IgD-negative memory B cell (primary cell): Measurements from ENCODE around the gene ADAMTS15. TPM values are rescaled to one million over a fixed set of nuclear protein-coding genes. Genes with fewer than 3 reads are reported as not detected.

ENCODE experiments used
- H3K27ac Mint-ChIP-seq, 3 donors: one replicate each; pipeline ENCODE4 v1.8.0; 2020 to 2022; ENCODE audit warnings: mild to moderate bottlenecking in 3 of 3, mixed read lengths in 3 of 3, moderate library complexity in 1 of 3
- H3K27me3 Mint-ChIP-seq: one replicate; pipeline ENCODE4 v1.8.0; 2021; ENCODE audit warnings: mixed read lengths
- H3K36me3 Mint-ChIP-seq: one replicate; pipeline ENCODE4 v1.8.0; 2020; ENCODE audit warnings: mild to moderate bottlenecking, mixed read lengths
- H3K4me1 Mint-ChIP-seq, 3 donors: one replicate each; pipeline ENCODE4 v1.8.0; 2020 to 2022; ENCODE audit warnings: mixed read lengths in 3 of 3, mild to moderate bottlenecking in 1 of 3
- H3K4me3 Mint-ChIP-seq, 4 donors: one replicate each; pipeline ENCODE4 v1.8.0; 2020 to 2022; ENCODE audit warnings: mild to moderate bottlenecking in 4 of 4, mixed read lengths in 4 of 4, moderate library complexity in 3 of 4
- H3K9me3 Mint-ChIP-seq, 3 donors: one replicate each; pipeline ENCODE4 v1.8.0; 2020 to 2021; ENCODE audit warnings: mixed read lengths in 3 of 3, mild to moderate bottlenecking in 1 of 3
- polyA plus RNA-seq: library from polyadenylated mRNA; unstranded; fragments of 300-500 nt; fragmentation: Illumina TruSeq; gene quantifications from one replicate; pipeline ENCODE4 v1.2.3, GENCODE V29; 2021

The ADAMTS15 gene
- polyA plus RNA-seq: not detected

- peaks cover 2% of the 10 kb centered on the region for H3K36me3 Mint-ChIP-seq
- no peak within 1 kb of the TSS for H3K27ac Mint-ChIP-seq
- H3K27me3 Mint-ChIP-seq: peaks cover 30% of the 10 kb centered on the region
- H3K4me1 Mint-ChIP-seq: peaks cover 0 to 5% (median 2%) of the 10 kb centered on the region in 3 donors
- H3K9me3 Mint-ChIP-seq: no peaks in the 10 kb centered on the region
- H3K4me3 Mint-ChIP-seq: peak within 1 kb of the TSS in 3 of 4 donors; percentile 49 to 85 (median 84)
Observed at GRCh38 chr11:130448416-130449309, at the start of gene ADAMTS15. ADAMTS15 (plus strand) TSS chr11:130448645; CDS start chr11:130448974, 329 bp downstream.

GRCh38 chr11:130399196-130399595 is 49.2 kb upstream of the ADAMTS15 start:
- H3K27me3 Mint-ChIP-seq: peaks cover 17% of the 10 kb centered on the region
- no peak overlapping the region for H3K4me3 Mint-ChIP-seq
- peaks cover 0 to 12% (median 9%) of the 10 kb centered on the region in 3 donors for H3K4me1 Mint-ChIP-seq
- peaks cover 1% of the 10 kb centered on the region for H3K36me3 Mint-ChIP-seq
- peak overlapping the region in 1 of 3 donors; percentile 57 for H3K27ac Mint-ChIP-seq
- no peaks in the 10 kb centered on the region for H3K9me3 Mint-ChIP-seq

GRCh38 chr11:130400781-130401483 is 47.5 kb upstream of the ADAMTS15 start:
- Mint-ChIP-seq H3K27me3 (peaks cover 14% of the 10 kb centered on the region), H3K9me3 (no peaks in the 10 kb centered on the region), H3K36me3 (peaks cover 3% of the 10 kb centered on the region), H3K27ac (peak overlapping the region in 1 of 3 donors; percentile 39), H3K4me3 (peak overlapping the region in 1 of 4 donors; percentile 39), H3K4me1 (peaks cover 0 to 12% (median 9%) of the 10 kb centered on the region in 3 donors)

- Mint-ChIP-seq H3K9me3 (no peaks in the 10 kb centered on the region), H3K27me3 (peaks cover 13% of the 10 kb centered on the region), H3K4me1 (peaks cover 0 to 12% (median 9%) of the 10 kb centered on the region in 3 donors), H3K27ac (no peak overlapping the region), H3K36me3 (peaks cover 2% of the 10 kb centered on the region), H3K4me3 (no peak overlapping the region)
Observed at GRCh38 chr11:130402570-130402969, 45.9 kb upstream of the ADAMTS15 start.

- peak overlapping the region in 1 of 3 donors; percentile 27 for H3K27ac Mint-ChIP-seq
- no peak overlapping the region for H3K4me3 Mint-ChIP-seq
- H3K9me3 Mint-ChIP-seq: no peaks in the 10 kb centered on the region
- peaks cover 2% of the 10 kb centered on the region for H3K36me3 Mint-ChIP-seq
- H3K27me3 Mint-ChIP-seq: peaks cover 16% of the 10 kb centered on the region
- H3K4me1 Mint-ChIP-seq: peaks cover 0 to 9% (median 9%) of the 10 kb centered on the region in 3 donors
Observed at GRCh38 chr11:130403271-130403804, 45.1 kb upstream of the ADAMTS15 start.

GRCh38 chr11:130403967-130404366 is 44.5 kb upstream of the ADAMTS15 start:
- no peak overlapping the region for H3K4me3 Mint-ChIP-seq
- H3K36me3 Mint-ChIP-seq: peaks cover 2% of the 10 kb centered on the region
- no peaks in the 10 kb centered on the region for H3K9me3 Mint-ChIP-seq
- no peak overlapping the region for H3K27ac Mint-ChIP-seq
- peaks cover 18% of the 10 kb centered on the region for H3K27me3 Mint-ChIP-seq
- peaks cover 0 to 9% (median 9%) of the 10 kb centered on the region in 3 donors for H3K4me1 Mint-ChIP-seq

- Mint-ChIP-seq H3K27me3 (peaks cover 20% of the 10 kb centered on the region), H3K4me1 (peaks cover 0 to 9% (median 9%) of the 10 kb centered on the region in 3 donors), H3K4me3 (peak overlapping the region in 1 of 4 donors; percentile 37), H3K36me3 (peaks cover 2% of the 10 kb centered on the region), H3K9me3 (no peaks in the 10 kb centered on the region), H3K27ac (no peak overlapping the region)
Observed at GRCh38 chr11:130404727-130405126, 43.7 kb upstream of the ADAMTS15 start.

- Mint-ChIP-seq H3K36me3 (peaks cover 2% of the 10 kb centered on the region), H3K9me3 (no peaks in the 10 kb centered on the region), H3K27me3 (peaks cover 17% of the 10 kb centered on the region), H3K27ac (no peak overlapping the region), H3K4me3 (no peak overlapping the region), H3K4me1 (peaks cover 0 to 9% (median 8%) of the 10 kb centered on the region in 3 donors)
Observed at GRCh38 chr11:130405428-130405827, 43.0 kb upstream of the ADAMTS15 start.

GRCh38 chr11:130407978-130408377 is 40.5 kb upstream of the ADAMTS15 start:
- Mint-ChIP-seq H3K36me3 (peaks cover 4% of the 10 kb centered on the region), H3K4me3 (no peak overlapping the region), H3K27me3 (peaks cover 15% of the 10 kb centered on the region), H3K27ac (peak overlapping the region in 1 of 3 donors; percentile 80), H3K9me3 (no peaks in the 10 kb centered on the region), H3K4me1 (no peaks in the 10 kb centered on the region)

- H3K4me1 Mint-ChIP-seq: no peaks in the 10 kb centered on the region
- no peak overlapping the region for H3K27ac Mint-ChIP-seq
- H3K36me3 Mint-ChIP-seq: peaks cover 4% of the 10 kb centered on the region
- no peaks in the 10 kb centered on the region for H3K9me3 Mint-ChIP-seq
- H3K27me3 Mint-ChIP-seq: peaks cover 15% of the 10 kb centered on the region
- no peak overlapping the region for H3K4me3 Mint-ChIP-seq
Observed at GRCh38 chr11:130408401-130408890, 40.0 kb upstream of the ADAMTS15 start.

- no peaks in the 10 kb centered on the region for H3K4me1 Mint-ChIP-seq
- no peak overlapping the region for H3K27ac Mint-ChIP-seq
- no peaks in the 10 kb centered on the region for H3K9me3 Mint-ChIP-seq
- peaks cover 16% of the 10 kb centered on the region for H3K27me3 Mint-ChIP-seq
- H3K4me3 Mint-ChIP-seq: no peak overlapping the region
- peaks cover 4% of the 10 kb centered on the region for H3K36me3 Mint-ChIP-seq
Observed at GRCh38 chr11:130408901-130409300, 39.5 kb upstream of the ADAMTS15 start.

- peaks cover 0 to under 1% (median 0%) of the 10 kb centered on the region in 3 donors for H3K4me1 Mint-ChIP-seq
- H3K9me3 Mint-ChIP-seq: no peaks in the 10 kb centered on the region
- peaks cover 2% of the 10 kb centered on the region for H3K36me3 Mint-ChIP-seq
- peaks cover 19% of the 10 kb centered on the region for H3K27me3 Mint-ChIP-seq
- no peak overlapping the region for H3K27ac Mint-ChIP-seq
- H3K4me3 Mint-ChIP-seq: no peak overlapping the region
Observed at GRCh38 chr11:130409594-130410388, 38.7 kb upstream of the ADAMTS15 start.

- H3K27ac Mint-ChIP-seq: no peak overlapping the region
- peaks cover 0 to 2% (median 0%) of the 10 kb centered on the region in 3 donors for H3K4me1 Mint-ChIP-seq
- H3K9me3 Mint-ChIP-seq: no peaks in the 10 kb centered on the region
- peaks cover 2% of the 10 kb centered on the region for H3K36me3 Mint-ChIP-seq
- H3K4me3 Mint-ChIP-seq: no peak overlapping the region
- H3K27me3 Mint-ChIP-seq: peaks cover 23% of the 10 kb centered on the region
Observed at GRCh38 chr11:130411223-130411622, 37.2 kb upstream of the ADAMTS15 start.

- Mint-ChIP-seq H3K36me3 (peaks cover 2% of the 10 kb centered on the region), H3K9me3 (no peaks in the 10 kb centered on the region), H3K27me3 (peaks cover 21% of the 10 kb centered on the region), H3K27ac (no peak overlapping the region), H3K4me1 (peaks cover 0 to 2% (median 0%) of the 10 kb centered on the region in 3 donors), H3K4me3 (no peak overlapping the region)
Observed at GRCh38 chr11:130413405-130414106, 34.9 kb upstream of the ADAMTS15 start.
